GM23338 (cell line): ENCODE data around the gene ALB. TPM values are rescaled to one million over a fixed set of nuclear protein-coding genes. Genes with fewer than 3 reads are reported as not detected.

Source experiments
- ATAC-seq: fragments of 200-7000 bp; cut with Tn5 transposase; 3 replicates; pipeline ENCODE4 v1.9.1; 2020
- DNase-seq: peaks from one replicate; pipeline ENCODE4 v3.0.0-alpha.2; 2015; ENCODE audit warnings: low spot score
- H2AFZ ChIP-seq: fragments of 200-600 bp; sonication (generic); 2 replicates; pipeline ENCODE4 v1.8.0; 2016; ENCODE audit warnings: antibody characterized with exemption, mild to moderate bottlenecking, moderate library complexity
- H3F3A ChIP-seq: fragments of 200-600 bp; sonication (generic); replicated peaks from 2 replicates; pipeline ENCODE4 v1.8.0; 2017; ENCODE audit warnings: antibody characterized with exemption, mixed run types, low read depth
- H3K27ac ChIP-seq: fragments of 200-600 bp; sonication (generic); 2 replicates; pipeline ENCODE4 v1.6.1; 2016; ENCODE audit warnings: low read depth
- H3K27me3 ChIP-seq: fragments of 200-600 bp; sonication (generic); 2 replicates; pipeline ENCODE4 v1.8.0; 2016; ENCODE audit warnings: mild to moderate bottlenecking, mixed run types, moderate library complexity; ENCODE audit not compliant: insufficient read depth
- H3K36me3 ChIP-seq: fragments of 200-600 bp; sonication (generic); 2 replicates; pipeline ENCODE4 v1.8.0; 2016; ENCODE audit warnings: mild to moderate bottlenecking; ENCODE audit not compliant: insufficient read depth
- H3K4me1 ChIP-seq: fragments of 200-600 bp; sonication (generic); 2 replicates; pipeline ENCODE4 v1.8.0; 2016; ENCODE audit warnings: mild to moderate bottlenecking, moderate library complexity; ENCODE audit not compliant: insufficient read depth
- H3K4me2 ChIP-seq: fragments of 200-600 bp; sonication (generic); 2 replicates; pipeline ENCODE4 v1.7.1; 2017; ENCODE audit warnings: mixed run types
- H3K4me3 ChIP-seq: fragments of 200-600 bp; sonication (generic); 2 replicates; pipeline ENCODE4 v1.6.1; 2016; ENCODE audit warnings: mixed run types
- H3K79me2 ChIP-seq: fragments of 200-600 bp; sonication (generic); replicated peaks from 2 replicates; pipeline ENCODE4 v1.8.0; 2017; ENCODE audit warnings: mild to moderate bottlenecking; ENCODE audit not compliant: insufficient read depth
- H3K9me2 ChIP-seq: fragments of 200-600 bp; sonication (generic); 2 replicates; pipeline ENCODE4 v1.8.0; 2017; ENCODE audit not compliant: insufficient read depth
- H4K20me1 ChIP-seq: fragments of 200-600 bp; sonication (generic); replicated peaks from 2 replicates; pipeline ENCODE4 v1.8.0; 2017; ENCODE audit warnings: mild to moderate bottlenecking; ENCODE audit not compliant: insufficient read depth
- H3K27ac Mint-ChIP-seq: 2 replicates; pipeline ENCODE4 v1.8.0; 2020; ENCODE audit warnings: inconsistent platforms, mild to moderate bottlenecking, moderate library complexity, mixed read lengths
- H3K27me3 Mint-ChIP-seq: 3 replicates; pipeline ENCODE4 v1.8.0; 2022; ENCODE audit warnings: low read depth, mild to moderate bottlenecking, moderate library complexity, mixed read lengths, inconsistent platforms; ENCODE audit not compliant: insufficient read depth, poor library complexity
- H3K36me3 Mint-ChIP-seq: 3 replicates; pipeline ENCODE4 v1.8.0; 2021; ENCODE audit warnings: low read depth, mild to moderate bottlenecking, inconsistent platforms, moderate library complexity, mixed read lengths
- H3K4me1 Mint-ChIP-seq: 3 replicates; pipeline ENCODE4 v1.8.0; 2020; ENCODE audit warnings: mild to moderate bottlenecking, inconsistent platforms, mixed read lengths
- H3K4me3 Mint-ChIP-seq: 3 replicates; pipeline ENCODE4 v1.8.0; 2021; ENCODE audit warnings: moderate library complexity, mild to moderate bottlenecking, inconsistent platforms, mixed read lengths
- H3K9me3 Mint-ChIP-seq: 3 replicates; pipeline ENCODE4 v1.8.0; 2020; ENCODE audit warnings: moderate library complexity, mild to moderate bottlenecking, inconsistent platforms, mixed read lengths
- CREB1 ChIP-seq: fragments of 250-450 bp; sonication (Bioruptor Pico); IDR thresholded peaks from 2 replicates; pipeline ENCODE4 v1.5.0; 2020; ENCODE audit warnings: low read depth, mild to moderate bottlenecking, moderate library complexity
- CTCF ChIP-seq, 2 experiments: fragments of 200-600 bp in 1 of 2; sonication (generic) in 1 of 2; conservative IDR thresholded peaks; 2 replicates each; pipeline versions ENCODE4 v1.5.1 to v1.6.1; 2016 to 2017; ENCODE audit warnings: antibody characterized with exemption in 2 of 2, low read depth in 2 of 2, mild to moderate bottlenecking in 2 of 2, moderate library complexity in 1 of 2
- EZH2 ChIP-seq: fragments of 200-600 bp; sonication (generic); IDR thresholded peaks from one replicate; pipeline ENCODE4 v1.8.0; 2017; ENCODE audit warnings: antibody characterized with exemption, mild to moderate bottlenecking, low read depth; ENCODE audit not compliant: unreplicated experiment
- EZH2phosphoT487 ChIP-seq: fragments of 200-600 bp; sonication (generic); IDR thresholded peaks from one replicate; pipeline ENCODE4 v1.8.1; 2018; ENCODE audit warnings: antibody characterized with exemption; ENCODE audit not compliant: unreplicated experiment
- JUNB ChIP-seq: IDR thresholded peaks from one replicate; pipeline ENCODE4 v1.6.1; 2016; ENCODE audit warnings: antibody characterized with exemption; ENCODE audit not compliant: unreplicated experiment
- POLR2AphosphoS5 ChIP-seq: IDR thresholded peaks from 2 replicates; pipeline ENCODE4 v1.6.1; 2016; ENCODE audit warnings: antibody characterized with exemption, low read depth
- REST ChIP-seq: IDR thresholded peaks from one replicate; pipeline ENCODE4 v1.6.1; 2018; ENCODE audit warnings: antibody characterized with exemption; ENCODE audit not compliant: unreplicated experiment
- polyA plus RNA-seq: library from polyadenylated mRNA; unstranded; fragments of >200 nt; fragmentation: Nextera tagmentation; extraction: Ambion mirVana; gene quantifications from 2 replicates; pipeline ENCODE4 v1.2.1, GENCODE V29; 2016
- total RNA-seq: library from RNA; depleted of rRNA; stranded (reverse); fragments of >200 nt; shearing (Covaris generic); gene quantifications from 2 replicates; pipeline ENCODE4 v1.2.3, GENCODE V29; 2014
- TF ChIP-seq, protein P1 (sequence below): IDR thresholded peaks from 2 replicates; pipeline ENCODE4 v1.6.1; 2016; ENCODE audit warnings: antibody characterized with exemption

The ALB gene
- total and polyA plus RNA-seq, 2 experiments from 2014 or later, result not detected

DNA sequence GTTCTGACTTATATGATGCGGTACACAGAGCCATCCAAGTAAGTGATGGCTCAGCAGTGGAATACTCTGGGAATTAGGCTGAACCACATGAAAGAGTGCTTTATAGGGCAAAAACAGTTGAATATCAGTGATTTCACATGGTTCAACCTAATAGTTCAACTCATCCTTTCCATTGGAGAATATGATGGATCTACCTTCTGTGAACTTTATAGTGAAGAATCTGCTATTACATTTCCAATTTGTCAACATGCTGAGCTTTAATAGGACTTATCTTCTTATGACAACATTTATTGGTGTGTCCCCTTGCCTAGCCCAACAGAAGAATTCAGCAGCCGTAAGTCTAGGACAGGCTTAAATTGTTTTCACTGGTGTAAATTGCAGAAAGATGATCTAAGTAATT is 16.5 kb downstream of the ALB start:
- no peak overlapping the region for H2AFZ ChIP-seq
- Mint-ChIP-seq H3K27ac (no peak overlapping the region), H3K4me1 (peaks cover 8% of the 10 kb centered on the region; the same call in 2 of the 3 replicates), H3K4me3 (no peak overlapping the region), H3K36me3 (no peaks in the 10 kb centered on the region), H3K27me3 (no peaks in the 10 kb centered on the region), H3K9me3 (no peaks in the 10 kb centered on the region; the same call in 2 of the 3 replicates)
- H3K4me1 ChIP-seq, result no peaks in the 10 kb centered on the region
- TF ChIP-seq, protein P1, sequence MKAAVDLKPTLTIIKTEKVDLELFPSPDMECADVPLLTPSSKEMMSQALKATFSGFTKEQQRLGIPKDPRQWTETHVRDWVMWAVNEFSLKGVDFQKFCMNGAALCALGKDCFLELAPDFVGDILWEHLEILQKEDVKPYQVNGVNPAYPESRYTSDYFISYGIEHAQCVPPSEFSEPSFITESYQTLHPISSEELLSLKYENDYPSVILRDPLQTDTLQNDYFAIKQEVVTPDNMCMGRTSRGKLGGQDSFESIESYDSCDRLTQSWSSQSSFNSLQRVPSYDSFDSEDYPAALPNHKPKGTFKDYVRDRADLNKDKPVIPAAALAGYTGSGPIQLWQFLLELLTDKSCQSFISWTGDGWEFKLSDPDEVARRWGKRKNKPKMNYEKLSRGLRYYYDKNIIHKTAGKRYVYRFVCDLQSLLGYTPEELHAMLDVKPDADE, result no peak
- TF ChIP-seq CTCF (conservative IDR thresholded peaks at IDR 0.05; ENCODE audit: low read depth in 2 of 2) (no peak), CREB1 (no peak), EZH2 (no peak), REST (no peak), EZH2phosphoT487 (no peak)
- H3K36me3 ChIP-seq, result no peaks in the 10 kb centered on the region
- no peaks in the 10 kb centered on the region for H3K27me3 ChIP-seq
- ATAC-seq, result no peak
- H3K4me2 ChIP-seq, result no peak overlapping the region
- no peaks in the 10 kb centered on the region for H3F3A ChIP-seq
- H3K9me2 ChIP-seq, result peaks cover 2% of the 10 kb centered on the region; the same call in 1 of the 2 replicates
- H3K79me2 ChIP-seq, result no peaks in the 10 kb centered on the region
- no peak overlapping the region for H3K27ac ChIP-seq
- H4K20me1 ChIP-seq, result no peaks in the 10 kb centered on the region
- DNase-seq, result no peak
- no peak overlapping the region for H3K4me3 ChIP-seq

- ATAC-seq (no peak), DNase-seq (no peak)
- H3K4me3 Mint-ChIP-seq, result no peak overlapping the region
- H3K4me1 Mint-ChIP-seq, result no peaks in the 10 kb centered on the region
- Histone ChIP-seq H4K20me1 (no peaks in the 10 kb centered on the region), H3K79me2 (no peaks in the 10 kb centered on the region), H3K4me1 (no peaks in the 10 kb centered on the region), H3K4me3 (no peak overlapping the region), H2AFZ (no peak overlapping the region), H3F3A (no peaks in the 10 kb centered on the region), H3K27me3 (no peaks in the 10 kb centered on the region), H3K36me3 (no peaks in the 10 kb centered on the region), H3K27ac (no peak overlapping the region), H3K9me2 (peaks cover 5% of the 10 kb centered on the region; the same call in 1 of the 2 replicates), H3K4me2 (no peak overlapping the region)
- no peak for TF ChIP-seq POLR2AphosphoS5
- no peak for TF ChIP-seq JUNB
- no peaks in the 10 kb centered on the region for H3K36me3 Mint-ChIP-seq
- H3K27me3 Mint-ChIP-seq, result no peaks in the 10 kb centered on the region
- H3K27ac Mint-ChIP-seq, result no peak overlapping the region
- no peaks in the 10 kb centered on the region; the same call in 2 of the 3 replicates for H3K9me3 Mint-ChIP-seq
Measured at GRCh38 chr4:73421708-73422457, 17.8 kb downstream of the ALB start.
